H9 (cell line): ENCODE data around the gene MRPS27. TPM values are rescaled to one million over a fixed set of nuclear protein-coding genes. Genes with fewer than 3 reads are reported as not detected.

Experiments used
- DNase-seq: peaks from one replicate; pipeline ENCODE4 v3.0.0-alpha.2; 2017
- H2AFZ ChIP-seq: one replicate; pipeline ENCODE4 v1.6.1; 2013; ENCODE audit warnings: mild to moderate bottlenecking, low read length, control low read depth, moderate library complexity
- H2AK5ac ChIP-seq: 2 replicates; pipeline ENCODE4 v1.6.1; 2013; ENCODE audit warnings: low read length, control low read depth, mixed read lengths; ENCODE audit not compliant: insufficient read length
- H2BK120ac ChIP-seq: one replicate; pipeline ENCODE4 v1.6.1; 2013; ENCODE audit warnings: low read depth, mild to moderate bottlenecking, low read length, control low read depth, inconsistent platforms; ENCODE audit not compliant: poor library complexity, severe bottlenecking
- H2BK12ac ChIP-seq: 2 replicates; pipeline ENCODE4 v1.6.1; 2013; ENCODE audit warnings: low read length, control low read depth, mixed read lengths, low read depth; ENCODE audit not compliant: insufficient read length
- H2BK15ac ChIP-seq: 2 replicates; pipeline ENCODE4 v1.6.1; 2013; ENCODE audit warnings: low read depth, low read length, control low read depth
- H2BK20ac ChIP-seq: one replicate; pipeline ENCODE4 v1.6.1; 2013; ENCODE audit warnings: low read depth, mild to moderate bottlenecking, low read length, control low read depth, inconsistent platforms; ENCODE audit not compliant: poor library complexity, severe bottlenecking
- H2BK5ac ChIP-seq: 2 replicates; pipeline ENCODE4 v1.6.1; 2013; ENCODE audit warnings: low read length, control low read depth, mixed read lengths; ENCODE audit not compliant: insufficient read length
- H3K14ac ChIP-seq: 2 replicates; pipeline ENCODE4 v1.6.1; 2013; ENCODE audit warnings: low read length, control low read depth; ENCODE audit not compliant: insufficient read depth
- H3K18ac ChIP-seq: 2 replicates; pipeline ENCODE4 v1.6.1; 2013; ENCODE audit warnings: low read depth, mild to moderate bottlenecking, mixed read lengths, low read length, control low read depth; ENCODE audit not compliant: insufficient read length
- H3K23ac ChIP-seq: 2 replicates; pipeline ENCODE4 v1.6.1; 2013; ENCODE audit warnings: low read length, control low read depth, mixed read lengths, low read depth; ENCODE audit not compliant: insufficient read length
- H3K23me2 ChIP-seq: 2 replicates; pipeline ENCODE4 v1.6.1; 2013; ENCODE audit warnings: low read depth, mild to moderate bottlenecking, mixed read lengths, low read length, control low read depth; ENCODE audit not compliant: insufficient read length, poor library complexity, severe bottlenecking
- H3K27ac ChIP-seq: 2 replicates; pipeline ENCODE4 v1.5.1; 2013; ENCODE audit warnings: low read length, control low read depth, mixed read lengths, low read depth; ENCODE audit not compliant: insufficient read length
- H3K27me3 ChIP-seq: 2 replicates; pipeline ENCODE4 v1.6.1; 2013; ENCODE audit warnings: low read length, control low read depth, inconsistent platforms; ENCODE audit not compliant: insufficient read depth
- H3K4ac ChIP-seq: 2 replicates; pipeline ENCODE4 v1.6.1; 2013; ENCODE audit warnings: low read depth, mild to moderate bottlenecking, control low read depth, inconsistent platforms, low read length, moderate library complexity
- H3K4me1 ChIP-seq: 2 replicates; pipeline ENCODE4 v1.6.1; 2013; ENCODE audit warnings: low read length, control low read depth, inconsistent platforms; ENCODE audit not compliant: insufficient read depth
- H3K4me2 ChIP-seq: 2 replicates; pipeline ENCODE4 v1.6.1; 2013; ENCODE audit warnings: low read length, control low read depth, mixed read lengths; ENCODE audit not compliant: insufficient read length, insufficient read depth
- H3K56ac ChIP-seq: 2 replicates; pipeline ENCODE4 v1.6.1; 2013; ENCODE audit warnings: low read depth, mild to moderate bottlenecking, mixed read lengths, low read length, control low read depth; ENCODE audit not compliant: insufficient read length
- H3K79me1 ChIP-seq: 2 replicates; pipeline ENCODE4 v1.6.1; 2013; ENCODE audit warnings: low read depth, mild to moderate bottlenecking, moderate library complexity, low read length, control low read depth, inconsistent platforms; ENCODE audit not compliant: insufficient read depth, poor library complexity, severe bottlenecking
- H3K79me2 ChIP-seq: 2 replicates; pipeline ENCODE4 v1.6.1; 2013; ENCODE audit warnings: low read length, control low read depth, inconsistent platforms; ENCODE audit not compliant: insufficient read depth
- H3K9ac ChIP-seq: 2 replicates; pipeline ENCODE4 v1.6.1; 2013; ENCODE audit warnings: low read length, control low read depth, mixed read lengths; ENCODE audit not compliant: insufficient read length; ENCODE audit errors: extremely low read depth
- H3K9me3 ChIP-seq: one replicate; pipeline ENCODE4 v1.6.1; 2013; ENCODE audit warnings: low read depth, low read length, inconsistent platforms; ENCODE audit not compliant: control insufficient read depth
- H3T11ph ChIP-seq: one replicate; pipeline ENCODE4 v1.6.1; 2013; ENCODE audit warnings: mild to moderate bottlenecking, low read length, control low read depth, inconsistent platforms
- H4K20me1 ChIP-seq: one replicate; pipeline ENCODE4 v1.6.1; 2013; ENCODE audit not compliant: control insufficient read depth, insufficient read length, insufficient read depth
- H4K5ac ChIP-seq: 2 replicates; pipeline ENCODE4 v1.6.1; 2013; ENCODE audit warnings: low read depth, mild to moderate bottlenecking, mixed read lengths, low read length, control low read depth; ENCODE audit not compliant: insufficient read length
- H4K8ac ChIP-seq: replicated peaks from 2 replicates; pipeline ENCODE4 v1.6.1; 2013; ENCODE audit warnings: low read length, control low read depth, mixed read lengths, low read depth; ENCODE audit not compliant: insufficient read length
- H4K91ac ChIP-seq: 2 replicates; pipeline ENCODE4 v1.6.1; 2013; ENCODE audit warnings: low read depth, mild to moderate bottlenecking, moderate library complexity, mixed read lengths, low read length, control low read depth; ENCODE audit not compliant: insufficient read length
- H3K27ac Mint-ChIP-seq, 3 experiments: 2 replicates in 2 of 3; 3 replicates in 1 of 3; pipeline ENCODE4 v1.8.0; 2020 to 2021; ENCODE audit warnings: mixed read lengths in 3 of 3, mild to moderate bottlenecking in 1 of 3, moderate library complexity in 1 of 3
- H3K27me3 Mint-ChIP-seq: 2 replicates; pipeline ENCODE4 v1.8.0; 2021; ENCODE audit warnings: low read depth, mild to moderate bottlenecking, moderate library complexity, mixed read lengths
- H3K36me3 Mint-ChIP-seq, 3 experiments: 2 replicates in 2 of 3; 3 replicates in 1 of 3; pipeline ENCODE4 v1.8.0; 2020 to 2021; ENCODE audit warnings: low read depth in 3 of 3, mixed read lengths in 3 of 3; ENCODE audit not compliant: insufficient read depth in 1 of 3
- H3K4me1 Mint-ChIP-seq, 2 experiments: 2 replicates each; pipeline ENCODE4 v1.8.0; 2020; ENCODE audit warnings: mixed read lengths in 2 of 2
- H3K4me3 Mint-ChIP-seq, 2 experiments: 2 replicates in 1 of 2; 3 replicates in 1 of 2; pipeline ENCODE4 v1.8.0; 2020 to 2021; ENCODE audit warnings: mild to moderate bottlenecking in 2 of 2, mixed read lengths in 2 of 2, moderate library complexity in 1 of 2
- H3K9me3 Mint-ChIP-seq, 2 experiments: 2 replicates in 1 of 2; 3 replicates in 1 of 2; pipeline ENCODE4 v1.8.0; 2020; ENCODE audit warnings: mild to moderate bottlenecking in 2 of 2, mixed read lengths in 2 of 2, moderate library complexity in 1 of 2
- whole genome bisulfite sequencing: extraction: QIAGEN DNeasy Blood & Tissue Kit; methylation state at CpG from one replicate; pipeline ENCODE4 v1.1.7; 2013; ENCODE audit warnings: missing lambda C conversion rate, low lambda C conversion rate, mixed read lengths; ENCODE audit not compliant: insufficient read length; ENCODE audit errors: extremely low coverage; 5-methylcytosine and 5-hydroxymethylcytosine counted together
- total RNA-seq: library from RNA; stranded (reverse); gene quantifications from 2 replicates; pipeline ENCODE4 v1.2.1, GENCODE V29; 2021
- TF ChIP-seq, protein P1 (sequence below): fragments of 200-600 bp; sonication (generic); conservative IDR thresholded peaks from 3 replicates; pipeline ENCODE4 v1.8.0; 2021; ENCODE audit warnings: antibody characterized with exemption, mild to moderate bottlenecking

Gene MRPS27
- total RNA-seq, 1 experiment from 2014 or later: 83.3 TPM

DNA sequence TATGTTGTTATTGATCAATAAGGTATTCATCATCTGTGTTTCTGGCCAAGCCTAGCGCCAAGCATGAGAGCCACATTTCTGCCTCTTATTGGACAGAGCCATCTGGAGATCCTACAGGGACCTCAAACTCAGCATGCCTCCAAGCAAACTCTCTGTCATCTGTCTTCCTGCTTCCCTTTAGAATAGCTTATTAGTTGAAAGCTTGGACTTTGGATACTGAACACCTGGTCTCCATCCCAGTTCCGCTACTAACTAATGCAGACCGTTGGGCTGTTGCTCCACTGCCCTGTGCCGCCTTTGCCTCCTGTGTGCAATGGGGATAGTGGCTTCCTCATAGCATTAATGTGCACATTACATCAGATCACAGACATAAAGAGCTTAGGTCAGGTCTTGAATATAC is 147.3 kb downstream of the MRPS27 start:
- Histone ChIP-seq H3K27me3 (no peaks in the 10 kb centered on the region), H3K9me3 (no peaks in the 10 kb centered on the region), H3K27ac (no peak overlapping the region), H3K4ac (no peak overlapping the region), H3K23me2 (no peaks in the 10 kb centered on the region), H3K4me2 (no peak overlapping the region), H3K56ac (no peak overlapping the region), H3K23ac (no peak overlapping the region), H2BK15ac (no peak overlapping the region), H2BK120ac (no peak overlapping the region), H2AK5ac (no peak overlapping the region), H3T11ph (no peak overlapping the region), H3K18ac (no peak overlapping the region), H4K5ac (no peak overlapping the region), H4K20me1 (no peaks in the 10 kb centered on the region), H2AFZ (no peak overlapping the region), H2BK12ac (no peak overlapping the region), H3K79me2 (no peaks in the 10 kb centered on the region), H2BK5ac (no peak overlapping the region), H3K14ac (no peak overlapping the region), H2BK20ac (no peak overlapping the region), H4K91ac (no peak overlapping the region), H3K9ac (no peak overlapping the region), H4K8ac (no peak overlapping the region), H3K4me1 (0 out of 2 replicates have a peak, but pooled peaks cover 5% of the 10 kb centered on the region), H3K79me1 (no peaks in the 10 kb centered on the region)
- DNase-seq: no peak
- WGBS: no CpG with 5 or more reads among the region's 4 CpGs
- H3K4me3 Mint-ChIP-seq: no peak overlapping the region
- TF ChIP-seq, protein P1, sequence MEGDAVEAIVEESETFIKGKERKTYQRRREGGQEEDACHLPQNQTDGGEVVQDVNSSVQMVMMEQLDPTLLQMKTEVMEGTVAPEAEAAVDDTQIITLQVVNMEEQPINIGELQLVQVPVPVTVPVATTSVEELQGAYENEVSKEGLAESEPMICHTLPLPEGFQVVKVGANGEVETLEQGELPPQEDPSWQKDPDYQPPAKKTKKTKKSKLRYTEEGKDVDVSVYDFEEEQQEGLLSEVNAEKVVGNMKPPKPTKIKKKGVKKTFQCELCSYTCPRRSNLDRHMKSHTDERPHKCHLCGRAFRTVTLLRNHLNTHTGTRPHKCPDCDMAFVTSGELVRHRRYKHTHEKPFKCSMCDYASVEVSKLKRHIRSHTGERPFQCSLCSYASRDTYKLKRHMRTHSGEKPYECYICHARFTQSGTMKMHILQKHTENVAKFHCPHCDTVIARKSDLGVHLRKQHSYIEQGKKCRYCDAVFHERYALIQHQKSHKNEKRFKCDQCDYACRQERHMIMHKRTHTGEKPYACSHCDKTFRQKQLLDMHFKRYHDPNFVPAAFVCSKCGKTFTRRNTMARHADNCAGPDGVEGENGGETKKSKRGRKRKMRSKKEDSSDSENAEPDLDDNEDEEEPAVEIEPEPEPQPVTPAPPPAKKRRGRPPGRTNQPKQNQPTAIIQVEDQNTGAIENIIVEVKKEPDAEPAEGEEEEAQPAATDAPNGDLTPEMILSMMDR: no peak
- H3K9me3 Mint-ChIP-seq: no peaks in the 10 kb centered on the region
- no peaks in the 10 kb centered on the region; a peak in 1 of 7 replicates for H3K36me3 Mint-ChIP-seq
- H3K27ac Mint-ChIP-seq: no peak overlapping the region
- H3K27me3 Mint-ChIP-seq: no peaks in the 10 kb centered on the region
- H3K4me1 Mint-ChIP-seq: peaks cover 25 to 27% of the 10 kb centered on the region in 2 experiments
